BJ (cell line): ENCODE measurements around the gene TMIGD3. TPM values are rescaled to one million over a fixed set of nuclear protein-coding genes. Genes with fewer than 3 reads are reported as not detected.

Experiments used
- CTCF ChIA-PET: fragments of 350-600 bp; formaldehyde crosslinking; extraction: SDS; loops from one replicate; lab custom pipeline; 2021; ENCODE audit warnings: antibody characterized with exemption, inconsistent platforms; lab: Yijun Ruan, JAX
- POLR2A ChIA-PET: fragments of 300-600 bp; sonication (Branson Sonifier 250); formaldehyde crosslinking; extraction: SDS; loops from one replicate; lab custom pipeline; 2021; ENCODE audit warnings: antibody characterized with exemption; lab: Charles Lee
- DNase-seq: peaks from one replicate; pipeline ENCODE4 v3.0.0-alpha.2; 2011; ENCODE audit warnings: low read depth
- H3K27me3 ChIP-seq: 2 replicates; pipeline ENCODE4 v1.6.0; 2011; ENCODE audit warnings: low read length; ENCODE audit not compliant: control insufficient read depth, insufficient read depth
- H3K36me3 ChIP-seq: 2 replicates; pipeline ENCODE4 v1.5.1; 2011; ENCODE audit warnings: low read length; ENCODE audit not compliant: control insufficient read depth, insufficient read depth
- H3K4me3 ChIP-seq: 2 replicates; pipeline ENCODE4 v1.5.1; 2011; ENCODE audit warnings: low read depth, mild to moderate bottlenecking, control low read depth, low read length
- CTCF ChIP-seq: IDR thresholded peaks from 2 replicates; pipeline ENCODE4 v1.5.1; 2011; ENCODE audit warnings: low read depth, mild to moderate bottlenecking, control low read depth, inconsistent platforms, low read length, moderate library complexity; ENCODE audit not compliant: insufficient read depth
- polyA plus RNA-seq: library from polyadenylated mRNA; depleted of rRNA; stranded (reverse); fragments of >200 nt; gene quantifications from 2 replicates; pipeline ENCODE4 v1.2.3, GENCODE V29; 2011

The TMIGD3 gene
- polyA plus RNA-seq, 1 experiment: not detected

- CTCF ChIA-PET: interaction anchor here (0.9 to 3.1 kb wide), 4 partner anchors 11 to 129 kb away, joined by 3 to 11 read pairs (median 3); no protein-coding TSS in a partner anchor
- DNase-seq: no peak
- H3K36me3 ChIP-seq: no peaks in the 10 kb centered on the region; the same call in 1 of the 2 replicates
Measured at GRCh38 chr1:111450185-111450584, 53.2 kb downstream of the TMIGD3 start.

GRCh38 chr1:111449703-111450017 lies 53.8 kb downstream of the TMIGD3 start:
- H3K4me3 ChIP-seq: peak overlapping the region; percentile 75
- no peak for DNase-seq
- TF ChIP-seq CTCF: no peak
- CTCF ChIA-PET: interaction anchor here (1.3 to 1.4 kb wide), 2 partner anchors 49 to 129 kb away, joined by 3 read pairs; no protein-coding TSS in a partner anchor
- H3K27me3 ChIP-seq: no peaks in the 10 kb centered on the region
- H3K36me3 ChIP-seq: no peaks in the 10 kb centered on the region; the same call in 1 of the 2 replicates
- POLR2A ChIA-PET: no interaction called here

More at GRCh38 chr1:111450185-111450584, 53.2 kb downstream of the TMIGD3 start:
- no peaks in the 10 kb centered on the region for H3K27me3 ChIP-seq
- peak overlapping the region; percentile 75 for H3K4me3 ChIP-seq
- POLR2A ChIA-PET: no interaction called here
- no peak for TF ChIP-seq CTCF

- Histone ChIP-seq H3K36me3 (no peaks in the 10 kb centered on the region), H3K27me3 (no peaks in the 10 kb centered on the region), H3K4me3 (peak within 1 kb of the TSS; percentile 75)
- ChIA-PET POLR2A (interaction anchor here (0.6 kb wide), 1 partner anchor 49 kb away, joined by 8 read pairs; no protein-coding TSS in a partner anchor), CTCF (interaction anchor here (1.3 to 1.8 kb wide), 2 partner anchors 9 to 49 kb away, joined by 3 to 8 read pairs; no protein-coding TSS in a partner anchor)
- peak; percentile 98 for DNase-seq
- no peak for TF ChIP-seq CTCF
Measured at GRCh38 chr1:111448918-111449702, 54.3 kb downstream of the TMIGD3 start, which contains the start of the genes ATP5PB and WDR77. Gene ATP5PB, plus strand, starts transcription at chr1:111449464. Its CDS starts 78 bp downstream, at chr1:111449542. Gene WDR77, minus strand, starts transcription at chr1:111449256. Its CDS starts 87 bp downstream, at chr1:111449169.

- DNase-seq: no peak
- TF ChIP-seq CTCF: 0 out of 2 replicates have a peak, but pooled peaks have one; percentile 3
- ChIA-PET CTCF (interaction anchor here (1.8 kb wide), 1 partner anchor 9 kb away, joined by 8 read pairs; no protein-coding TSS in a partner anchor), POLR2A (interaction anchor here (0.6 kb wide), 1 partner anchor 50 kb away, joined by 8 read pairs; no protein-coding TSS in a partner anchor)
- H3K4me3 ChIP-seq: peak overlapping the region; percentile 75
- no peaks in the 10 kb centered on the region; the same call in 1 of the 2 replicates for H3K36me3 ChIP-seq
- no peaks in the 10 kb centered on the region for H3K27me3 ChIP-seq
Measured at GRCh38 chr1:111448482-111448917, 54.9 kb downstream of the TMIGD3 start.
